Measurements from ENCODE around the gene GET3. TPM values are rescaled to one million over a fixed set of nuclear protein-coding genes. Genes with fewer than 3 reads are reported as not detected.

Gene GET3
- total RNA-seq, 3 donors from 2014 or later: 50.8 to 64.6 (median 62.6) TPM

DNA sequence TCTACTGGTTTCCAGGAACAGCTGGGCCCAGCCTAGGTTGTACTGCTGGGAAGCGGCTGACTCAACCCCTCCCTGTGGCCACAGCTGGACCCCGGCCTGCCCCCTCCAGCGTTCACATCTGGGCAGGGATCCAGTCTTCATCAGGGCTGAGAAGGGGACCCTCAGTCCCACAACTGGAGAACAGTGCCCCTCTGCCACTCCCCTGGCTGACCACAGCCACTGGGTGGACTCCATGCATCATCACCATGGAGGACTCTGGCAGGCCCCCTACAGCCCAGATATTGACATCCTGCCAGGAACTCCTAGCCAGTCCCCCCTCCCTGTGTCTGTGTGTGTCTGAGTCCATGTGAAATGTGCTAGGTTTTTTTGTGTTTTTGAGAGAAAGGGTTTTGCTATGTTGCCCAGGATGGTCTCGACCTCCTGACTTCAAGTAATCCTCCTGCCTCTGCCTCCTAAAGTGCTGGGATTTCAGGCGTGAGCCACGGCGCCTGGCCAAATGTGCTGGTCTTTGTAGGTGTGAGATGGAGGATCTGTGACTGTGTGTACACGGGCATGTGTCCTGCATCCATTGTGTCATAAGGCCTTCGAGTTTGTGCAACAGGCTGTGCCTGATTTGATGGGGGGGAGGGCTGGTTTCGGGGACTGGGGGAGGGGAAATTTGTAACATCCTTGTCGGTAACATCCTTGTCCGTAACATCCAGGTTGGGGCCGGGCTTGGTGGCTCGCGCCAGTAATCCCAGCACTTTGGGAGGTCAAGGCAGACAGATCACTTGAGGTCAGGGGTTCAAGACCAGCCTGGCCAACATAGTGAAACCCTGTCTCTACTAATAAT lies 42.1 kb downstream of the GET3 start:
- H3K9me3 ChIP-seq: no peaks in the 10 kb centered on the region
- intact Hi-C loops (cut with DNase I; ENCODE audit: low total_unique reads): no loop called here
- H3K36me3 ChIP-seq: no peaks in the 10 kb centered on the region
- peaks cover 11 to 18% of the 10 kb centered on the region in 2 donors for H3K4me1 ChIP-seq
- H3K27me3 ChIP-seq: no peaks in the 10 kb centered on the region
- no peak for DNase-seq (ENCODE audit: low spot score in 2 of 2)
- H3K27ac ChIP-seq: peak overlapping the region; percentile 97 to 98
- H3K4me3 ChIP-seq: peak overlapping the region; percentile 54 to 80 (median 73)
- TF ChIP-seq, protein P1, sequence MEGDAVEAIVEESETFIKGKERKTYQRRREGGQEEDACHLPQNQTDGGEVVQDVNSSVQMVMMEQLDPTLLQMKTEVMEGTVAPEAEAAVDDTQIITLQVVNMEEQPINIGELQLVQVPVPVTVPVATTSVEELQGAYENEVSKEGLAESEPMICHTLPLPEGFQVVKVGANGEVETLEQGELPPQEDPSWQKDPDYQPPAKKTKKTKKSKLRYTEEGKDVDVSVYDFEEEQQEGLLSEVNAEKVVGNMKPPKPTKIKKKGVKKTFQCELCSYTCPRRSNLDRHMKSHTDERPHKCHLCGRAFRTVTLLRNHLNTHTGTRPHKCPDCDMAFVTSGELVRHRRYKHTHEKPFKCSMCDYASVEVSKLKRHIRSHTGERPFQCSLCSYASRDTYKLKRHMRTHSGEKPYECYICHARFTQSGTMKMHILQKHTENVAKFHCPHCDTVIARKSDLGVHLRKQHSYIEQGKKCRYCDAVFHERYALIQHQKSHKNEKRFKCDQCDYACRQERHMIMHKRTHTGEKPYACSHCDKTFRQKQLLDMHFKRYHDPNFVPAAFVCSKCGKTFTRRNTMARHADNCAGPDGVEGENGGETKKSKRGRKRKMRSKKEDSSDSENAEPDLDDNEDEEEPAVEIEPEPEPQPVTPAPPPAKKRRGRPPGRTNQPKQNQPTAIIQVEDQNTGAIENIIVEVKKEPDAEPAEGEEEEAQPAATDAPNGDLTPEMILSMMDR (IDR thresholded peaks at IDR 0.05): no peak
- peak in 2 of 3 donors; percentile 27 to 90 for TF ChIP-seq POLR2AphosphoS5 (IDR thresholded peaks at IDR 0.05)

DNA sequence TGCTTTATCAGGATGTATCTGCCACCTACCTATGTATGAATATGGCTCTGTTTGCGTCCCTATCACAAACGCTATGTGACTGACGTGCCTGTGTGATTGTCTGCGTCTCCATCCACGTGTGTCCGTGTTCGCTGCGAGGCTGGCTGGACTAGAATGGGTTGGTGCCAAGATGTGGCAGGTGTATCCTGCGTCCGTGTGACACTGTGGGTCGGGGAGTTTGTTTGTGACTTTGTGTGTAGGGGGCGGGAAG lies 44.8 kb downstream of the GET3 start:
- H3K27ac ChIP-seq: peak overlapping the region; percentile 98 to 100
- peaks cover 18 to 25% of the 10 kb centered on the region in 2 donors for H3K4me1 ChIP-seq
- no peaks in the 10 kb centered on the region for H3K9me3 ChIP-seq
- H3K27me3 ChIP-seq: no peaks in the 10 kb centered on the region
- peak overlapping the region; percentile 45 to 65 (median 61) for H3K4me3 ChIP-seq
- TF ChIP-seq POLR2A (IDR thresholded peaks at IDR 0.05) (no peak), POLR2AphosphoS5 (IDR thresholded peaks at IDR 0.05) (no peak)
- TF ChIP-seq, protein P1 (IDR thresholded peaks at IDR 0.05): no peak
- no peak for DNase-seq (ENCODE audit: low spot score in 2 of 2)
- intact Hi-C loops (cut with DNase I; ENCODE audit: low total_unique reads): no loop called here
- H3K36me3 ChIP-seq: no peaks in the 10 kb centered on the region

DNA sequence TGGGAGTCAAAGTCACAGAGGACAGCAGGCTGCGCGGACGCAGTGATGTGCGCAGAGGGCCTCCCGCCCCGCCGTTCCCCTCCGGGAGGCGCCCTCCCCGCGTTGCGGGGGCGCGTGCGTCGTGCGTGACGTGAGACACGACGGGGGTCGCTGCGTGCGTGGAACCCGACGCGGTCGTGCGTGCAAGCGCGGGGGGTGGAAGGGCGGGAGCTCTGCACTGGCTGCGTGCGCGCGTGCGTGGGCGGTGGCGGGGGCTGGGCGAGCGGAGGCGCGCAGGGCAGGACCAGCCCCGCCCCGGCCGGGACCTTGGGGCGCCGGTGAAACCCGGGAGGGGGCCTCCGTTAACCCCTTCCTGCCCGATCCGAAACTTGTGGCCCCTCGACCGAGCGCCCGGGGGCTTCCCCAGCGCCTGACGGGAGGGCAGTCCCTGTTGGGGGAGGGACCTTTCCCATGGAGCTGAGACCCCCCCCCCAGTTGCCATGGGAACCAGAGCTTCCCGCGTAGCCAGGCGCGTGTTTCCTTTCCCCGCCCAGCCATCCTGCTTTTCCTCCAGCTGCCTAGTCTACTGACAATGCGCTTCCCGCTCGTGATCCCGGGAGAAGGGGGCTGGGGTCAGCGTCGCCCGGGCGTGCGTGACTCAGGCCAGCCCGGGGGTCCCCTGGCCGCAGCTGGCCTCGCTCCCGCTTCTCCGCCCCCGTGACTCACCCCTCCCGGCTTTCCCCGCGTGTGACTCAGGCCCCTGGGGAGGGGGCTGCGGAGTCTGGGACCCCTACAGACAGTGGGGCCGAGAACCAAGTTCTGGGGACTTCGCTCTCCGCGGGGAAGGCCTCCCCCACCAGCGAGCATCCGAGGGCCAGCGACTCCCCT lies 45.4 kb downstream of the GET3 start:
- H3K9me3 ChIP-seq: no peaks in the 10 kb centered on the region
- intact Hi-C loops (cut with DNase I; ENCODE audit: low total_unique reads): no loop called here
- peak; percentile 79 to 80 for DNase-seq (ENCODE audit: low spot score in 2 of 2)
- no peaks in the 10 kb centered on the region for H3K27me3 ChIP-seq
- H3K36me3 ChIP-seq: no peaks in the 10 kb centered on the region
- peaks cover 18 to 26% of the 10 kb centered on the region in 2 donors for H3K4me1 ChIP-seq
- peak overlapping the region; percentile 45 to 65 (median 61) for H3K4me3 ChIP-seq
- H3K27ac ChIP-seq: peak overlapping the region; percentile 98 to 100
- TF ChIP-seq POLR2A (IDR thresholded peaks at IDR 0.05): no peak
- TF ChIP-seq, protein P1 (IDR thresholded peaks at IDR 0.05): peak in 1 of 3 donors; percentile 6
- peak; percentile 71 to 89 (median 75) for TF ChIP-seq POLR2AphosphoS5 (IDR thresholded peaks at IDR 0.05)

DNA sequence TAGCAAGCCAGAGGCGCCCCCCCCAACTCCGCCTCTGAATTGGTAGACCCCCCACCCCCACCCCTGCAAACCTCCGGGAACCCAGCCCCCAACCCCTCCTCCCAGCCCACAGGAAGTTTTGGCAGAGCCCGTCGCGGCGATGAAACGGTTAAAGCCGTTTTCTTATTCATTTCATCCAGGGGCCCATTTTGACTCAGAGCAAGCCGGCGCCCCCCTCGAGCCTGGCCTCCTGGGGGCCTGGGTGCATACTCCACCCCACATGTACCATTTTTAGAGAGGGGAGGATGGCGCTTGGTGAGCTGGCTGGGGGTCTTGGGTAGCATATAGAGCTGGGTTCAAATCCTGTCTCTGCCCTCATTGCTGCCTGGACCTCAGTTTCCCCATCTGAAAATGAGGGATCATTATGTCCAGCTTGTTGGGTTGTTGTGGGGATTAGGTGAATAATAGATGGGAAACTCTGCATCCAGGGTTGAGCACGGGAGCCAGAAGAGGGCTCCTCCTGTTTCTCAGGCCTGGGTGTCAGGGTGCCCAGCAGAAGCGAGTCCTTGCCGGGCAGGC lies 46.1 kb downstream of the GET3 start:
- Histone ChIP-seq H3K9me3 (no peaks in the 10 kb centered on the region), H3K36me3 (no peaks in the 10 kb centered on the region), H3K27me3 (no peaks in the 10 kb centered on the region), H3K4me3 (peak overlapping the region; percentile 45 to 65 (median 61)), H3K4me1 (peaks cover 18 to 33% of the 10 kb centered on the region in 2 donors), H3K27ac (peak overlapping the region; percentile 98 to 100)
- TF ChIP-seq POLR2A (IDR thresholded peaks at IDR 0.05): no peak
- TF ChIP-seq, protein P1 (IDR thresholded peaks at IDR 0.05): no peak
- no peak for TF ChIP-seq POLR2AphosphoS5 (IDR thresholded peaks at IDR 0.05)
- intact Hi-C loops (cut with DNase I; ENCODE audit: low total_unique reads): no loop called here
- DNase-seq (ENCODE audit: low spot score in 2 of 2): no peak
